Measurements from ENCODE around the gene TCL1B.
A peak's percentile ranks its signal among the peaks of the same experiment; 100 is the strongest.
"Not testable (repeated sequence)": the region's sequence is repeated elsewhere in the genome, so short reads cannot be mapped to it uniquely, and the experiment has no call there.

Gene TCL1B

GRCh38 chr14:95703341-95703740 lies 17.1 kb downstream of the TCL1B start:
- DNase-seq (ENCODE audit: low read depth), result no peak

- DNase-seq (ENCODE audit: low read depth), result peak; percentile 26
Observed at GRCh38 chr14:95703805-95704204, 17.6 kb downstream of the TCL1B start.

GRCh38 chr14:95705518-95705917 lies 19.3 kb downstream of the TCL1B start:
- DNase-seq (ENCODE audit: low read depth), result no peak

GRCh38 chr14:95707327-95707726 lies 21.1 kb downstream of the TCL1B start:
- DNase-seq (ENCODE audit: low read depth), result no peak

- DNase-seq (ENCODE audit: low read depth), result no peak
Observed at GRCh38 chr14:95710106-95710505, 23.9 kb downstream of the TCL1B start.

- DNase-seq (ENCODE audit: low read depth), result no peak
Observed at GRCh38 chr14:95711476-95712176, 25.4 kb downstream of the TCL1B start.

GRCh38 chr14:95712398-95712797 lies 26.2 kb downstream of the TCL1B start:
- no peak for DNase-seq (ENCODE audit: low read depth)

GRCh38 chr14:95713596-95714371 lies 27.6 kb downstream of the TCL1B start, which contains the start of gene TCL1A:
Gene TCL1A (minus strand): TSS chr14:95714125. CDS start chr14:95714066, 59 bp downstream.
- DNase-seq (ENCODE audit: low read depth), result no peak

- peak; percentile 9 for DNase-seq (ENCODE audit: low read depth)
Observed at GRCh38 chr14:95722525-95723190, 36.4 kb downstream of the TCL1B start.

GRCh38 chr14:95725685-95726336 lies 39.6 kb downstream of the TCL1B start:
- DNase-seq (ENCODE audit: low read depth), result no peak

GRCh38 chr14:95727056-95727700 lies 41.0 kb downstream of the TCL1B start:
- no peak for DNase-seq (ENCODE audit: low read depth)

GRCh38 chr14:95729402-95730028 lies 43.3 kb downstream of the TCL1B start:
- DNase-seq (ENCODE audit: low read depth), result not testable (repeated sequence)

- DNase-seq (ENCODE audit: low read depth), result no peak
Observed at GRCh38 chr14:95730126-95730525, 43.9 kb downstream of the TCL1B start.

GRCh38 chr14:95733212-95733611 lies 47.0 kb downstream of the TCL1B start:
- DNase-seq (ENCODE audit: low read depth), result no peak

GRCh38 chr14:95739356-95739755 lies 53.1 kb downstream of the TCL1B start:
- no peak for DNase-seq (ENCODE audit: low read depth)

GRCh38 chr14:95741038-95741490 lies 54.8 kb downstream of the TCL1B start:
- peak; percentile 52 for DNase-seq (ENCODE audit: low read depth)

GRCh38 chr14:95741781-95742180 lies 55.6 kb downstream of the TCL1B start:
- no peak for DNase-seq (ENCODE audit: low read depth)

Measured in ELR (cell line).